SU-DHL-6 (cell line): ENCODE data around the gene GH1.
A peak's percentile ranks its signal among the peaks of the same experiment; 100 is the strongest.

Source experiments
- H2AFZ ChIP-seq: fragments of 200-600 bp; sonication (generic); 2 replicates; pipeline ENCODE4 v1.6.1; 2014; ENCODE audit warnings: low read depth, mild to moderate bottlenecking, moderate library complexity, mixed read lengths, antibody characterized with exemption, low read length; ENCODE audit not compliant: severe bottlenecking
- H3F3A ChIP-seq: fragments of 200-600 bp; shearing (Covaris generic); 2 replicates; pipeline ENCODE4 v1.6.0; 2016; ENCODE audit warnings: antibody characterized with exemption, mild to moderate bottlenecking; ENCODE audit not compliant: insufficient read depth
- H3K27ac ChIP-seq: fragments of 200-600 bp; sonication (generic); 2 replicates; pipeline ENCODE4 v1.5.1; 2016; ENCODE audit warnings: low read depth, mild to moderate bottlenecking, low read length, moderate library complexity, mixed read lengths
- H3K27me3 ChIP-seq: fragments of 200-600 bp; sonication (generic), shearing (Covaris generic); 2 replicates; pipeline ENCODE4 v1.6.0; 2014; ENCODE audit warnings: mild to moderate bottlenecking, low read length
- H3K36me3 ChIP-seq: fragments of 200-600 bp; sonication (generic); 2 replicates; pipeline ENCODE4 v1.6.1; 2014; ENCODE audit warnings: mild to moderate bottlenecking, low read length, mixed read lengths
- H3K4me2 ChIP-seq: fragments of 300-600, 200-600 bp; shearing (Covaris generic), sonication (generic); 2 replicates; pipeline ENCODE4 v1.6.0; 2014; ENCODE audit warnings: low read length, low read depth, mild to moderate bottlenecking; ENCODE audit not compliant: poor library complexity, severe bottlenecking
- H3K4me3 ChIP-seq: fragments of 200-600 bp; sonication (generic); 2 replicates; pipeline ENCODE4 v1.5.1; 2014; ENCODE audit warnings: antibody characterized with exemption, low read length, mild to moderate bottlenecking, mixed read lengths; ENCODE audit not compliant: insufficient read depth, poor library complexity, severe bottlenecking
- H3K79me2 ChIP-seq: fragments of 200-600 bp; sonication (generic); 2 replicates; pipeline ENCODE4 v1.6.1; 2014; ENCODE audit warnings: mild to moderate bottlenecking, low read length, moderate library complexity; ENCODE audit not compliant: insufficient read depth
- H3K9ac ChIP-seq: fragments of 200-600 bp; sonication (generic); 2 replicates; pipeline ENCODE4 v1.7.0; 2014; ENCODE audit warnings: mild to moderate bottlenecking, low read length
- H3K9me2 ChIP-seq: fragments of 200-600 bp; sonication (generic); replicated peaks from 2 replicates; pipeline ENCODE4 v1.6.1; 2014; ENCODE audit warnings: low read length; ENCODE audit not compliant: insufficient read depth
- H3K9me3 ChIP-seq: fragments of 200-600 bp; sonication (generic); 2 replicates; pipeline ENCODE4 v1.6.1; 2014; ENCODE audit warnings: low read length, mixed read lengths; ENCODE audit not compliant: insufficient read depth
- H4K20me1 ChIP-seq: fragments of 200-600 bp; sonication (generic); 2 replicates; pipeline ENCODE4 v1.6.1; 2014; ENCODE audit warnings: low read depth, mild to moderate bottlenecking, antibody characterized with exemption, low read length, moderate library complexity, mixed read lengths
- EZH2phosphoT487 ChIP-seq: fragments of 200-600 bp; sonication (generic), shearing (Covaris generic); conservative IDR thresholded peaks from 2 replicates; pipeline ENCODE4 v1.6.1; 2018; ENCODE audit warnings: mild to moderate bottlenecking, antibody characterized with exemption, low read length, moderate library complexity, mixed read lengths
- TF ChIP-seq, protein P1 (sequence below): fragments of 200-600 bp; sonication (generic); IDR thresholded peaks from one replicate; pipeline ENCODE4 v1.5.1; 2017; ENCODE audit warnings: antibody characterized with exemption, mild to moderate bottlenecking, low read length, moderate library complexity; ENCODE audit not compliant: insufficient read depth, poor library complexity, severe bottlenecking

GH1 gene

DNA sequence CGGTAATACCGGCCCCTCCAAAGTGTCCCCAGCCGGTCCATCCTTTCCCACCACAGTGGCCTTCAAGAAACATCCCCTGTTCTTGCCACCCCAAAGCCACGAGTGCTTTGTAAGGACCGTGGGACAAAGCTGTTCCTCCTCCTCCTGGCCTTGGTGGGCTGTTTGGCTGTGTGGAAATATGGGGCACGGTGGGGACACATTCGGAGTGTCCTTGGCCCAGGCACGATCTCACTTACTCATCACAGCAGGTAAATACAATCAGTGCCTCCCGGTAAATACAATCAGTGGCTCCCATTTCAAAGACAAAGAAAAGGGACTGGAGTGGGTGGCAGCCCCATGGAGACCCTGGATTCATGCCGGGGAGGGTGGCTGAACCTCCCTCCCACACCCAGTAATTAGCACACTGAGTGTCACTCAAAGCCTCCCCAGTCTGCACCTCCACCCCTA lies 43.7 kb upstream of the GH1 start:
- no peaks in the 10 kb centered on the region for H3K79me2 ChIP-seq
- H3K4me3 ChIP-seq: no peak overlapping the region
- no peaks in the 10 kb centered on the region for H4K20me1 ChIP-seq
- H3K9ac ChIP-seq: no peak overlapping the region
- H3K27me3 ChIP-seq: no peaks in the 10 kb centered on the region
- no peaks in the 10 kb centered on the region for H3K36me3 ChIP-seq
- no peak overlapping the region for H2AFZ ChIP-seq
- H3F3A ChIP-seq: no peaks in the 10 kb centered on the region
- TF ChIP-seq, protein P1, sequence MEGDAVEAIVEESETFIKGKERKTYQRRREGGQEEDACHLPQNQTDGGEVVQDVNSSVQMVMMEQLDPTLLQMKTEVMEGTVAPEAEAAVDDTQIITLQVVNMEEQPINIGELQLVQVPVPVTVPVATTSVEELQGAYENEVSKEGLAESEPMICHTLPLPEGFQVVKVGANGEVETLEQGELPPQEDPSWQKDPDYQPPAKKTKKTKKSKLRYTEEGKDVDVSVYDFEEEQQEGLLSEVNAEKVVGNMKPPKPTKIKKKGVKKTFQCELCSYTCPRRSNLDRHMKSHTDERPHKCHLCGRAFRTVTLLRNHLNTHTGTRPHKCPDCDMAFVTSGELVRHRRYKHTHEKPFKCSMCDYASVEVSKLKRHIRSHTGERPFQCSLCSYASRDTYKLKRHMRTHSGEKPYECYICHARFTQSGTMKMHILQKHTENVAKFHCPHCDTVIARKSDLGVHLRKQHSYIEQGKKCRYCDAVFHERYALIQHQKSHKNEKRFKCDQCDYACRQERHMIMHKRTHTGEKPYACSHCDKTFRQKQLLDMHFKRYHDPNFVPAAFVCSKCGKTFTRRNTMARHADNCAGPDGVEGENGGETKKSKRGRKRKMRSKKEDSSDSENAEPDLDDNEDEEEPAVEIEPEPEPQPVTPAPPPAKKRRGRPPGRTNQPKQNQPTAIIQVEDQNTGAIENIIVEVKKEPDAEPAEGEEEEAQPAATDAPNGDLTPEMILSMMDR: no peak
- no peaks in the 10 kb centered on the region for H3K9me3 ChIP-seq
- no peak overlapping the region for H3K27ac ChIP-seq
- no peaks in the 10 kb centered on the region for H3K9me2 ChIP-seq
- no peak overlapping the region for H3K4me2 ChIP-seq

DNA sequence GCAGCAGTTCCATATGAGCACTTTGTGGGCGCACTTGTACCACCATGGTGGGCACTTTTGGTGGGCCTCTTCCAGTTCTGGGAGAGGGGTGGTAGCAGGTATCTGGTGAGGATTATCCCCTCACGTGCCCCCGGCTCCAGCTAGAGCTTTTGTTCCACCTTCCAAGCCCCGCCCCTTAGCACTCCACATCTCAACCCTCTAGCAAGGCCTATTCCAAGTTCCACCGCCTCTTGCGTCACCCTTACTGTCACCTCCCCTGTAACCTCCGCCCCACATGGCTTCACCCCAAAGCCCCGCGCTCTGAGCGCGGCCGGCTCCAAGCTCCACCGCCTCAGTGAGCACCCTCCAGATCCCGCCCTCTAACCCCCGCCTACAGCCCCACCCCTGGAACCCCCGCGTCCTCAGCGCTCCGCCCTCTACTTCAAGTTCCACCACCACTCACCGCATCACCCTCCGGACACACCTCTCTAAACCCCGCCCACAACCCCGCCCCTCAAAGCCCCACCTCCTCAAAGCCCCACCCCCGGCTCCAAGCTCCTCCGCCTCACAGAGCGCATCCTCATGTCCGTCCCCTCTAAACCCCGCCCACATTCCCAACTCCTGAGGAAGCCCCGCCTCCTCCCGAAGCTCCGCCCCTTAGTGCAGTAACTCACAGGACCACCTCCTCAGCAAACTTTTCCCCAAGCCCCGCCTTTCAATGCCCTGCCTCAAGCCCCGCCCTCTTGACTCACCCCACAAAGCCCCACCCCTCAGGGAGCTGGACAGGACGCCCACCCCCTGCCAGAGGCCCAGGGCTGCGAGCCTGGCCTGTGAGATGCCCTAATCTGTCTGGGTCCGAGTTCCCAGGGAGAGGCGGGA lies 42.9 kb upstream of the GH1 start:
- no peak overlapping the region for H3K27ac ChIP-seq
- no peak for TF ChIP-seq EZH2phosphoT487
- TF ChIP-seq, protein P1: no peak

DNA sequence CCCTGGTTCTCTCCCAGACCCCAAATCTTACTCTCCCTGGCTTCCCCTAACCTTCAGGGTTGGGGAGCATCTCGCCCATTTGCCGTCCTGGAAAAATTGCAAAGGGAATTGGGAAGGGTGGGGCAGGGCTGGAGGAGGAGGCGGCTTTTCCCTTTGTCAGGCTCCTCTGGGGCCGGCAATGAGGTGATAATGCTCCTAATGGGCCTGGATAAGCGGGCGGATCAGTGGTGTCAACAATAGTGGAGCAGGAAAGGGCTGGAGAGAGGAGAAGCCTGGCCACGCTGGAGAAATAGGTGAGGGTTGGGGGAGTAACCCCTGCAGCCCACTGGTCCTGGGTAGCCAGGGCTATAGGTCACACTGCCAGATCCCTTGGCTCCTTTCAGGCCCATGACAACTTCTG lies 41.8 kb upstream of the GH1 start:
- Histone ChIP-seq H3K9me2 (no peaks in the 10 kb centered on the region), H3F3A (no peaks in the 10 kb centered on the region), H3K4me3 (no peak overlapping the region), H4K20me1 (no peaks in the 10 kb centered on the region), H2AFZ (no peak overlapping the region), H3K9me3 (no peaks in the 10 kb centered on the region), H3K79me2 (no peaks in the 10 kb centered on the region), H3K9ac (no peak overlapping the region), H3K36me3 (no peaks in the 10 kb centered on the region), H3K27ac (no peak overlapping the region), H3K27me3 (no peaks in the 10 kb centered on the region), H3K4me2 (no peak overlapping the region)
- no peak for TF ChIP-seq EZH2phosphoT487
- TF ChIP-seq, protein P1: no peak

More for the DNA sequence above, 42.9 kb upstream of the GH1 start:
- Histone ChIP-seq H2AFZ (no peak overlapping the region), H3K4me2 (peak overlapping the region; percentile 26), H3K27me3 (no peaks in the 10 kb centered on the region), H3K79me2 (no peaks in the 10 kb centered on the region), H3F3A (no peaks in the 10 kb centered on the region), H4K20me1 (no peaks in the 10 kb centered on the region), H3K9ac (no peak overlapping the region), H3K9me3 (no peaks in the 10 kb centered on the region), H3K36me3 (no peaks in the 10 kb centered on the region), H3K4me3 (no peak overlapping the region), H3K9me2 (no peaks in the 10 kb centered on the region)
